H4 (cell line): ENCODE measurements around the gene MUC5B. TPM values are rescaled to one million over a fixed set of nuclear protein-coding genes. Genes with fewer than 3 reads are reported as not detected.

ENCODE experiments used
- total RNA-seq: library from RNA; depleted of rRNA; stranded (reverse); fragments of >200 nt; shearing (Covaris generic); gene quantifications from 2 replicates; pipeline ENCODE4 v1.2.3, GENCODE V29; 2014; rRNA removed

Gene MUC5B
- total RNA-seq, 1 experiment from 2014 or later, result not detected

Other genes with a start within 250 kb of the MUC5B start
- gene MUC6, start 186.3 kb upstream of the MUC5B start, total RNA-seq, result not detected in 2 replicates
- not detected in 2 replicates for gene MUC2, start 148.2 kb upstream of the MUC5B start, total RNA-seq
- gene MUC5AC, start 65.1 kb upstream of the MUC5B start, total RNA-seq, result not detected in 2 replicates
- gene TOLLIP, start 86.6 kb downstream of the MUC5B start, total RNA-seq, result 18.6 and 26.9 TPM in 2 replicates
- gene BRSK2, start 166.9 kb downstream of the MUC5B start, total RNA-seq, result 1.3 and 2.5 TPM in 2 replicates